Stimulated activated CD4-positive, alpha-beta T cell treated with anti-CD3 and anti-CD28 coated beads, Interleukin-2, amount 100 ng/mL, for 48 hours (primary cell): ENCODE data around the gene SLC25A21.

Source experiments
- DNase-seq, 2 donors: peaks; one replicate each; pipeline ENCODE4 v3.0.0-alpha.2; 2020

The SLC25A21 gene

GRCh38 chr14:36979863-36980262 is 192.5 kb downstream of the SLC25A21 start:
- DNase-seq, result no peak

GRCh38 chr14:36976571-36977023 is 195.8 kb downstream of the SLC25A21 start:
- no peak for DNase-seq

GRCh38 chr14:36975834-36976233 is 196.6 kb downstream of the SLC25A21 start:
- no peak for DNase-seq

GRCh38 chr14:36974985-36975384 is 197.4 kb downstream of the SLC25A21 start:
- no peak for DNase-seq

- DNase-seq, result no peak
These were observed 198.5 kb downstream of the SLC25A21 start for GRCh38 chr14:36973806-36974442.

GRCh38 chr14:36971263-36971855 is 201.0 kb downstream of the SLC25A21 start:
- DNase-seq, result no peak

GRCh38 chr14:36967892-36968555 is 204.4 kb downstream of the SLC25A21 start:
- DNase-seq, result no peak

- DNase-seq, result no peak
These were observed 216.4 kb downstream of the SLC25A21 start for GRCh38 chr14:36955967-36956366.

GRCh38 chr14:36955376-36955775 is 217.0 kb downstream of the SLC25A21 start:
- no peak for DNase-seq

- no peak for DNase-seq
These were observed 219.7 kb downstream of the SLC25A21 start for GRCh38 chr14:36952689-36953088.

GRCh38 chr14:36951380-36951911 is 221.0 kb downstream of the SLC25A21 start:
- DNase-seq, result no peak

- DNase-seq, result no peak
These were observed 221.6 kb downstream of the SLC25A21 start for GRCh38 chr14:36950812-36951211.

GRCh38 chr14:36949371-36949770 is 223.0 kb downstream of the SLC25A21 start:
- no peak for DNase-seq

GRCh38 chr14:36948157-36948859 is 224.1 kb downstream of the SLC25A21 start:
- DNase-seq, result no peak

- no peak for DNase-seq
These were observed 225.0 kb downstream of the SLC25A21 start for GRCh38 chr14:36947362-36947761.

GRCh38 chr14:36946872-36947271 is 225.5 kb downstream of the SLC25A21 start:
- no peak for DNase-seq

- no peak for DNase-seq
These were observed 227.9 kb downstream of the SLC25A21 start for GRCh38 chr14:36944307-36945010.

GRCh38 chr14:36942522-36943245 is 229.7 kb downstream of the SLC25A21 start:
- no peak for DNase-seq

GRCh38 chr14:36941783-36942521 is 230.5 kb downstream of the SLC25A21 start:
- peak; percentile 56 for DNase-seq

GRCh38 chr14:36940476-36940875 is 231.9 kb downstream of the SLC25A21 start:
- DNase-seq, result no peak

GRCh38 chr14:36939265-36939664 is 233.1 kb downstream of the SLC25A21 start:
- DNase-seq, result no peak
